KOPT-K1 (cell line): ENCODE measurements around the gene WNK3.

Experiments used
- H3K27ac ChIP-seq: fragments of 200-600 bp; sonication (generic); 2 replicates; pipeline ENCODE4 v1.5.1; 2016; ENCODE audit warnings: antibody characterized with exemption, mild to moderate bottlenecking, low read depth, low read length; ENCODE audit not compliant: poor library complexity, severe bottlenecking
- H3K36me3 ChIP-seq: fragments of 200-600 bp; sonication (generic); 2 replicates; pipeline ENCODE4 v1.5.1; 2017; ENCODE audit warnings: antibody characterized with exemption, mild to moderate bottlenecking, low read length, moderate library complexity; ENCODE audit not compliant: insufficient read depth
- H3K9me3 ChIP-seq: fragments of 200-600 bp; sonication (generic); 2 replicates; pipeline ENCODE4 v1.5.1; 2017; ENCODE audit warnings: antibody characterized with exemption, low read length, mild to moderate bottlenecking; ENCODE audit not compliant: insufficient read depth, poor library complexity, severe bottlenecking

Gene WNK3

DNA sequence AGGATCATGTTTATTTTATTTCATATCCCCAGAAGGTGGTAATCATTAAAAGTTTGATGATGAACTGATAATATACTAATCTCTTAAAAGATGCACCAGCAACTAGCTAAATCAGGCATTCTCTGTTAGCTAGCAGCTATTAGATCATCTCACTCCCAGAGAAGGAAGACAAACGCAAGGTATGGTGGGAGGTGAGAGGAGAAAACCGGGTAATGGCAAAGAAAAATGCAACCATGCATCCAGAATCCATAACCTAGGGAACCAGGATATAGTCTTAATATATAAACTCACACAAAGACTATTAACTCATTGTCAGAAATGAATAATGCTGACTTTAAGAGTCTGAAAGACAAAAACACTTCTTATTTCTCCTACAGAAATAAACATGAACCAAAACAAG is 66.1 kb downstream of the WNK3 start:
- Histone ChIP-seq H3K9me3 (no peaks in the 10 kb centered on the region), H3K27ac (no peak overlapping the region), H3K36me3 (no peaks in the 10 kb centered on the region)

- no peaks in the 10 kb centered on the region for H3K36me3 ChIP-seq
- no peak overlapping the region for H3K27ac ChIP-seq
- no peaks in the 10 kb centered on the region for H3K9me3 ChIP-seq
Observed at GRCh38 chrX:54288968-54289367, 68.9 kb downstream of the WNK3 start.

- Histone ChIP-seq H3K36me3 (no peaks in the 10 kb centered on the region), H3K27ac (no peak overlapping the region), H3K9me3 (no peaks in the 10 kb centered on the region)
Observed at GRCh38 chrX:54288277-54288676, 69.6 kb downstream of the WNK3 start.

GRCh38 chrX:54281676-54282075 is 76.2 kb downstream of the WNK3 start:
- Histone ChIP-seq H3K27ac (no peak overlapping the region), H3K36me3 (no peaks in the 10 kb centered on the region), H3K9me3 (no peaks in the 10 kb centered on the region)

- Histone ChIP-seq H3K27ac (no peak overlapping the region), H3K9me3 (no peaks in the 10 kb centered on the region), H3K36me3 (no peaks in the 10 kb centered on the region)
Observed at GRCh38 chrX:54280466-54280865, 77.4 kb downstream of the WNK3 start.

DNA sequence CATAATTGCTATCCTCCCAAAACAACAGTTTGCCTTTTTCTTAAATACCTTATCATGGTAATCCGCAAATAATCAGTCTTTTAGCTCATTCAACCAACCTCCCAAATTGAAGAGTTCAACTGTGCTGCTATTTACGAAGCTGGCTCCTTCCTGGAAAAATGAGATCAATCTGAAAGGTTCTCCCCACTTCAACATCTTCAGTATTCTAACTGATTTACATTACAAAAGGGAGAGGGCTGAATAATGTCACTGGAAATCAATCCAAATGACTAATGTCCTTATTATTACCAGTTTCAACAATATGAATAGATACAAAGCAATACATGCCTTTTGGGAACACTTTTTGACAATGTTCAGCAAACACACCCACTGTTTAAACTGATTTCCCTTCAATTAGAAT is 86.2 kb downstream of the WNK3 start:
- Histone ChIP-seq H3K9me3 (no peaks in the 10 kb centered on the region), H3K36me3 (no peaks in the 10 kb centered on the region), H3K27ac (no peak overlapping the region)

GRCh38 chrX:54248309-54248708 is 109.5 kb downstream of the WNK3 start:
- Histone ChIP-seq H3K27ac (no peak overlapping the region), H3K36me3 (no peaks in the 10 kb centered on the region), H3K9me3 (no peaks in the 10 kb centered on the region)

GRCh38 chrX:54246866-54247265 is 111.0 kb downstream of the WNK3 start:
- H3K9me3 ChIP-seq = no peaks in the 10 kb centered on the region
- H3K27ac ChIP-seq = no peak overlapping the region
- no peaks in the 10 kb centered on the region for H3K36me3 ChIP-seq

GRCh38 chrX:54238588-54238987 is 119.3 kb downstream of the WNK3 start:
- H3K36me3 ChIP-seq = no peaks in the 10 kb centered on the region
- H3K9me3 ChIP-seq = no peaks in the 10 kb centered on the region

DNA sequence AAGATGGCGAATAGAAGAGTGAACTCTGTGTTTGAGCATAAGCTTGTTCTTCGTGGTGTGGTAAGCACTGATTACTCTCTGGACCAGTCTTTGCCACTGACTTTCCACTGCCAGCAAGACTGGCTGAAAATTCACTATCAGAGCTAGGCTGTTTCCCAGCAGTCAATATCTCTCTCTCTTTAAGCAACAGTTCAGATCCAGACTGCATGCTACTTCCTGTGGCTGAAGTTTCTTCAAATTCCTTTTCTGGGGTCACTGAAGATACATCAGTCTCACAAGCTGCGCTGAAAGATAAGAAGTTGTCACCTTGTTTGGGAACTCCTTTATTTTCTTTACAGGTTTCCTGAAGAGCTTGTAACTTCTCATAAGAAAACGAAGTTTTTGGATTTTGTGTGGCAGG is 120.8 kb downstream of the WNK3 start:
- no peaks in the 10 kb centered on the region for H3K9me3 ChIP-seq
- H3K36me3 ChIP-seq = no peaks in the 10 kb centered on the region
- H3K27ac ChIP-seq = no peak overlapping the region

More at GRCh38 chrX:54238588-54238987, 119.3 kb downstream of the WNK3 start:
- H3K27ac ChIP-seq = no peak overlapping the region

GRCh38 chrX:54230435-54231148 is 127.3 kb downstream of the WNK3 start:
- Histone ChIP-seq H3K36me3 (no peaks in the 10 kb centered on the region), H3K9me3 (no peaks in the 10 kb centered on the region), H3K27ac (no peak overlapping the region)

DNA sequence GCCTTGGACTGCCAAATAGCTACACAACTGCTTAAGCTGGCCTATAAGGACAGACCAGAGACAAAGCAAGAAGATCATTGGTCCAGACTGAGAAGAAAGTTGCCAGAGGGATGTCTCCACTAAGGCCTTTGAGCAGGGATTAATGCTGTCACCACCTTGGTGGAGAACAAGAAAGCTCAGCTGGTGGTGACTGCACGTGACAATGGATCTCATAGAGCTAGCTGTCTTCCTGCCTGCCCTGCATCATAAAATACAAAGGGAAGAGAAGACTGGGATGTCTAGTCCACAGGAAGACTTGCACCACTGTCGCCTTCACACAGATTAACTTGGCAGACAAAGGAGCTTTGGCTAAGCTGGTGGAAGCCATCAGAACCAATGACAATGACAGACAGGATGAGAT is 134.3 kb downstream of the WNK3 start:
- no peaks in the 10 kb centered on the region for H3K36me3 ChIP-seq
- H3K27ac ChIP-seq = no peak overlapping the region
- H3K9me3 ChIP-seq = no peaks in the 10 kb centered on the region

- no peaks in the 10 kb centered on the region for H3K9me3 ChIP-seq
- H3K36me3 ChIP-seq = no peaks in the 10 kb centered on the region
- no peak overlapping the region for H3K27ac ChIP-seq
Observed at GRCh38 chrX:54213603-54214002, 144.2 kb downstream of the WNK3 start.

GRCh38 chrX:54208531-54208930 is 149.3 kb downstream of the WNK3 start:
- no peaks in the 10 kb centered on the region for H3K9me3 ChIP-seq
- no peaks in the 10 kb centered on the region for H3K36me3 ChIP-seq
- H3K27ac ChIP-seq = no peak overlapping the region

- no peaks in the 10 kb centered on the region for H3K36me3 ChIP-seq
- no peak overlapping the region for H3K27ac ChIP-seq
- H3K9me3 ChIP-seq = no peaks in the 10 kb centered on the region
Observed at GRCh38 chrX:54198262-54198661, 159.6 kb downstream of the WNK3 start.

- H3K27ac ChIP-seq = no peak overlapping the region
- H3K36me3 ChIP-seq = no peaks in the 10 kb centered on the region
- no peaks in the 10 kb centered on the region for H3K9me3 ChIP-seq
Observed at GRCh38 chrX:54194982-54195588, 162.8 kb downstream of the WNK3 start.
